MV-4-11 (cell line): Measurements from ENCODE around the gene COBL.

Source experiments
- DNase-seq: peaks from one replicate; lab custom pipeline; 2025; lab: John Stamatoyannopoulos, UW

COBL gene

DNA sequence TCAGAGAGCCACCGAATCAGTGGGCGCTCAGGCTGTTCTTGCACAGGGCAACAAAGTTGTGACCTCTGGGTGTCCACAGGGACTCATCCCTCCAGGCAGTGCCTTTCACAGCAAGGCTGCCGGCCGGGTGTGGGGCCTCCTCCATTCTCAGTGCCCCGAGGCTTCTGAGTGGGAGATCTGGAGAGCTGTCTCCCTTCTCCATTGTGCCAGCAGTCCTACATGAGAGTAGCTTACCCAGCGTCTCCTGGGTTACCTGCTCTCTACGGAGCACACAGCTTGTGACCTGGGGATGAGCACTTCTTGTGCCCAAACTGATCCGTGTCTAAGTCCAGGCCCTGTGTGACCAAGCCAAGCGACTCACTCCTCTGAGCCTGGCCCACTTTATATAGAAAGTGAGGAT lies 293.1 kb downstream of the COBL start:
- DNase-seq = no peak

DNA sequence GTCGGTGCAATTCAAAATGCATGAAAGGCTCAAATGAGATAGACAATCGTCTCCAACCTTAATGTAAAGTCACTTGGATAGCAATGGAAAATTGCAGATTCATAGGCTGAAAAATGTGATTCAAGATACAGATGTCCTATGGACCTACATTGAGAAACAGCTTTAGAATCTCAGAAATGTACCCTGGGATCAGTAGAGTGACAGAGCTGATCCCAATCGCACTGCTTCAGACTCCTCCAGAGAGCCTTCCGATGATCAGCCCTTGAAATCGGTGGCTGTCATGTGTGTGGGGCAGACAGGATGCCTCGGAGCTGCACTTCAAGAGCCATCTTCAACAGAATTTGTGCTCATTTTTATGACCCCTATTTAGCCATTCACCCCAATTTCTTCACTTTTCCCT lies 293.8 kb downstream of the COBL start:
- DNase-seq = no peak

DNA sequence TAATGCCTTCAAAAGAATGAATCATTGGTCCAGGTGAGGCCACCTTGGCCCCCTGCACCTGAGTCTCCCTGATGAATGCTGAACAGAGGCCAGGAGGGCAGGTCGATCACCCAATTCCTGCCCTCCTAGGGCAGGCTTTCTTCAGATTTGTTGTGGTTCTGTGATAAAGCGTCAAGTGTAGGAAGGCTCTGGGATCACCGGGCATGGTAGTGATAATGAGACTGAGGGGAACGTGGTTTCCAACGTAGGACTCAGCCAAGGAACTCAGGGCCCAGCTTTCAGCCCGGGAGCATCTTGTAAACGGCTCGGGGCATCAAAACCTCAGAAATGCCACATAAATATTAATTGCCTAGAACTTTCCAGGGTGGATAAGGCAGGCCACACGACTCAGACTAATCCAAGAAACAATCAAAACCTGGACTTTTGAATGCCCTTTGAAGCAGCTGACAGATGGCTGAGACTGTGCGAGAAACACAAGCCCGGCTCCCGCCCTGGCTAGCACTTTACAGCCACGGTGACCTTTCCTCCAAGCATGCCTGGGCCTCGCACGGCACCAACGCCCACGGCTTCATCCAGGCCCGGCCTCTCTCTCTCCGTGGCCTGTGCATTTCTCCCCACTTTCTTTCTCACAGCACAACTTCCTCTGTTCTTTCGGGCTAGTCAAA lies 294.6 kb downstream of the COBL start:
- DNase-seq = no peak

DNA sequence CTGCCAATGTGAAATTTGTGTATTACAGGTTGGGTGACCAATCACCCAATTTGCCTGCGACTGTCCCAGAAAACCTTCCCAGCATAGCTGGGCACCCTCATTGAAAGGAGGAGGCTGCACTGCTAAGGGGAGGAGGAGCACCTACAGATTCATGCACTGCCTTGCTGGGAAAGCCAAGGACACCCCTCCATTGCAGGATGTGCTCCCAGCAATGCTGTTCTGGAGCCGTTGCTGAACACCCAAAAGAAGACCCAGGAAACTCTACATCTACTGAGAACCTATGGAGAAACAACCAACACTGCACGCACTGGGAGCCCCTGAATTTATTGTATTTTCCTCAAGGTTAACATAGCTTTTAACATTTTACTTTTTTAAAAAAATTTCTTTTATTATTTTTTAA lies 295.7 kb downstream of the COBL start:
- DNase-seq = no peak

DNA sequence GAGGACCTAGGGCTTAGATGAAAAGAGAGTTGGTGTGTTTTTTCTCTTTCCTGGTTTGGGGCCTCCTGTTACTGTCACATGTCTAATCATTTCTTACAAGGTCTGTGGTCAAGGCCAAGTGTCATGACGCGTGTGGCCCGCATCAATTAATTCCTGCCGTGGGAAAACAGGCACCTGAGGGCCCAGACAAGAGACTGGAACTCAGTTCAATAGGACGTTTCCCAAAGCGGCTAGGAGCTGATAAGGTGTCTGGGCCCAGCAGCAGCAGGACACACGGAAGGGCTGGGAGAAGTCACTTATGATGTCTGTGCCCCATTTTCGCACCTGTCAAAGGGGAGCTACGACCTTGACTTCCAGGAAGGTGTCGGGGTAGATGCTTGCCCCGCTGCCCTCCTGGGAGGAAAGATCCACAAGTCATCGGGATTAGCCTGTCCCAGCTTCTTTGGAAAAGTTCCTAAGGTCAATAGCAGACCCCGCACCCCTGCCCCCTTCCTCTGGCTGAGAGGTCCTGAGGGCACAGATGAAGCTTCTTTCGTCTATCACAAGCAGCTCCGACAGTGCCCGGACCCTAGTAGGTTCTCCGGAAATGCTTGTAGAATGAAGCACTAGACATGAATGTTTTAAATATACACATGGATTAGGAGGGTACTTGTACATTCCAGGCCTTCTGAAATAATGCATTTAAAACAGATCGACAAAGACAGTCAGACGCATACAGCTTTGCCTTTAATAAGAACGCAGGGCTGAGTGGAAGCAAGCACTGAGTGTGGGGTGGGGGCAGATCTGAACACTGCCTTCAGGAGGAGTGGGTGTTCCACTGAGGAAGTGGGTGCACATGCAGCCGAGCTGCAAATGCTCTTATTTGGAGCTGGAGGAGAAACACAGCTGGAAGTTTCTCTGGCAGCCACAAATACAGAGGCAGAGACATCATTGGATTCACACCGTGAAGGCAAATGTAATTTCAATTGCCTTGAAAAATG lies 296.4 kb downstream of the COBL start:
- DNase-seq = no peak

DNA sequence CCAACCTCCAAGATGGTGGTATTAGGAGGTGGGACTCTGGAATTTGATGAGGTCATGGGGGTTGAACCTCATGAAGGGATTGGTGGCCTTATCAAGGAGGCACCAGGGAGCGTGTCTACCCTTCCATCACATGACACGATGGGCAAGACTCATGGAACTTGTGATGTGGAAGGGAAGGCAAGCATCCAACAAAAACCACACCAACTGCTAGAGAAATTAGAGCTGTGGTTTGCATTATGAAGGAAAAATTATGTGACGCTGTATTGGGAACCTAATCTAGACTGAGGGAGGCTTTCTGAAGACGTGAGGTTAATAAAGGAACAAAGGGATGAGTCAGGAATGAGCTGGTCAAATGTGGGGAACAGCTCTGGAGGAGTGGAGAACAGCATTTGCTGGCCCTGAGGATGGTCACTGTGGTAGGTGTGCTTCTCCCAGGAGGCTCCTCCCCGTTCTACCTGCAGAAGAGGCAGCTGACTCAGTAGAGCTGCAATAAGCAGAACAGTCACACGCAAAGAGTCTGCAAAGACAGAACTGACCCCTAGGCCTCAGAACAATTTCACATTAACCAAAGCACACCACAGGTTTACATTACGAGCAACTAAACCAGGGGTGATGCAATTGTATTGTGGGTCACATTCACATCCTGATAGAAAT lies 297.3 kb downstream of the COBL start:
- DNase-seq = no peak

DNA sequence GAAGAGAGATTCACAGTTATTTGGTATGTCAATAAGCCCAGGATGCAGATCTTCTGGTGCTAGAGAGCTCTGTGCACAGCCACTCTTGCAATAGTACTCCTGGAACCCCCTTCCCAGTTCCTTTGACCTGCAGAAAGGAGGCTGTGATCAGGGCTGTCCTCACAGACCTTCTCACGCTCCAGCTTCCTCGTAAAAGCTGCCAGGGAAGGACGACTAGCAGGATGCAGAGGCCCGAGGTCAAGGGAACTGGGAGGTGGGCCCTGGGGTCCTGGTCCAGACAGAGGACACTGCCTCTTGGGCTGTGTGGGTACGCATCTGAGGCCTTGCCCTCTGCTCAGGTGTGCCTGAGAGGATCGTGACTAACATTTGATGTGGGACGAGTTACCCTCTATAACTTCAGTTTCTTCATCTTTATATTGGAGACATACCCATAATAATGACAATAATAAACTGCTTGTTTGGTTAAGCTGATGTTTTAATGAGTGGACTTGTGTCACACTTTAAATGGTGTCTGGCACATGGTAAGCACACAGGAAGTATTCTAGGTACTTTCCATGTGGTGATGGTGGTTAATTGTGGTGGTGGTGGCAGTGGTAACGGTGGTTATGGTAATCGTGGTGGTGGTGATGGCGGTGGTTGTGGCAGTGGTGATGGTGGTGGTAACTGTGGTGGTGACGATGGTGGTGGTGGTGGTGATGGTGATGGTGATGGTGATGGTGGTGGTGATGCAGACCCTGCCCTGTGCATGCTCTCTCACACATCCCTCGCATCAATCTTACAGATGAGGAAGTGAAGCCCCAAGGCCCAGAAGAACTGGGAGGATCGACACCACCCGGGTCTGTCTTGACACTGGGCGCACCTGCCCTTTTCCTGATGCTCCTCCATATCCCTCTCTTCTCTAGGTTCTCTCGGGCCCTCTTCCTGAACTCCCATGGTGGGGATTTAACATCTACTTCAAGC lies 298.8 kb downstream of the COBL start:
- DNase-seq = no peak

DNA sequence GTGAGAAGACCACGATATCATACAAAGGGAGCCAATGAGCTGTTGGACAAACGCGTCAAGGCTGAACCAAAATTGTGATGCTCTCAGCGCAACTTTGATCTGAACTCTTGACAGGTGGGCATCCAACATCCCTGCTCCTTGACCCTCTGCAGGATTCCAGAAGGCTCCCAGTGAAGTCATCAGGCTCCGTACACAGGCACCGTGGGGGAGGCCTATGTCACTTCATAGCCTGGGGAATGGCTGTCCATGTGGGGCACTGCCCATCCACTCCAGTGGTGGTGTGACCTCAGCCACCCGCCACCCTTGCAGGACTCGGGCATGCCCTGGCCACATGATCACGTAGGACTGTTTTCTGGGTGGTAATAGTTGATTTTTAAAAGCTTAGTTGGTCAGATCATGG lies 300.1 kb downstream of the COBL start:
- DNase-seq = no peak

DNA sequence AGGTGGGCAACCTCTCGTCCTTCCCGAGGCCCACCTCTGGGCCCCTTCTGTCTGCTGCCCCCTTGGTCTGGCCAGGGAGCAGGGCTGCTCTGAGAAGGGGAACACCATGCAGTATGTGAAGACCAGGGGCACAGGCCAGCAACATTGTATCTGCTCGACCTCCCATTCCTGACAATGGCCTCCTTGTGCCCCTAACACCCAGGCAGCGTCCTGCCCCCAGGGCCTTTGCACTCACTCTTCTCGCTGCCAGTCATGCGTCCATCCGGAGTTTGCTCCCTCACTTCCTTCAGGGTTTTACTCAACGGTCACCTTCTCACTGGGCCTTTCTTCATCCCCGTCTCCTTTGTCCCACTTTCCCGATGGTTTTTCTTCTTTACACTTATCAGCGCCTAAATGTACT lies 301.0 kb downstream of the COBL start:
- DNase-seq = no peak

DNA sequence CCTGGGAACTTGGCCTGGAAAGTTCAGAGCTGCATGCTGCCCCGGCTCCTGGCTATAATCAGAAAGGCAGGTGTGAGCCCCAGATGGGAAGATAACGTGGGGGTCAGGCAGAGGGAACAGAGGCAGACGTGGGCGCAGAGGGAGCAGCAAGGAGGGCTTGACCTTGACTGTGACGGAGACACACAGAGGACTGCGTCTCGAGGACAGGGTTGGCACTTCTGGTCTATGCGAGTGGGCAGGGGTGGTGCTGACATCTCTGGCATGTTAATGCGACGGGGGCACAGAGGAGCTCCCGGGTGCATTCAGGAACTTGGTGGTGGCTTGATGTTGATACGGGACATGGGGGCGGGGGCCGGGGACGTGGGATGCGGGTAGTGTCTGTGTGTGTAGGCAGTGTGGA lies 301.8 kb downstream of the COBL start:
- no peak for DNase-seq

DNA sequence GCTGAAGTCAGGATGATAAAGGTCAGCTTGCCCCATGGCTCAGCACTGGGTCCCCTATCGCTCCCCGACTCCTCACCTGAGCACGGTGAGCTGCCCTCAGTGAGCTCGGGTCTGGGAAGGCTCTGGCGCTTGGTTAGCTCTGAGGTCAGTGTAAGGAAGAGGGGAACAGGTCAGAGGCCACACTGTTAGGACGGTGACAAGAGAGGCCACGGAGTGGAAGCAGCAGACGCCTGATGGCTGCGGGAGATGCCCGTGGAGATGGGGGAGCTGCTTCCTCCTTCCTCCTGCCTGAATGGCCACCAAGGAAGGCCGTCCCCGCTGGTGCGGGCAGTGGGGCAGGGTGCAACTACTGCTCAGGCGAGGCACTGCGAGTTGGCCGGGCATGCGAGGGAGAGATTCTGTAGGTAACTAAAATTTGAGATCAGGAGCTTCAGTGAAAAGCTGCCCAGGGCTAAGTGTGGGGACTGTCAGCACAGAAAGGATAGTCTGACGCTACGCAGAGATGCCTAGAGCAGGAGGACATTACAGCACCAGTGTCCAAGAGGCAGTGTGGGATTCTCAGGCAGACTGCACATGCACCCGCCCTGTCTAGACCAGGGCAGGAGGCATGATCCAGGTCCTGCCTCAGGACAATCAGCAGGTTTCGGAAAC lies 302.6 kb downstream of the COBL start:
- DNase-seq = no peak

DNA sequence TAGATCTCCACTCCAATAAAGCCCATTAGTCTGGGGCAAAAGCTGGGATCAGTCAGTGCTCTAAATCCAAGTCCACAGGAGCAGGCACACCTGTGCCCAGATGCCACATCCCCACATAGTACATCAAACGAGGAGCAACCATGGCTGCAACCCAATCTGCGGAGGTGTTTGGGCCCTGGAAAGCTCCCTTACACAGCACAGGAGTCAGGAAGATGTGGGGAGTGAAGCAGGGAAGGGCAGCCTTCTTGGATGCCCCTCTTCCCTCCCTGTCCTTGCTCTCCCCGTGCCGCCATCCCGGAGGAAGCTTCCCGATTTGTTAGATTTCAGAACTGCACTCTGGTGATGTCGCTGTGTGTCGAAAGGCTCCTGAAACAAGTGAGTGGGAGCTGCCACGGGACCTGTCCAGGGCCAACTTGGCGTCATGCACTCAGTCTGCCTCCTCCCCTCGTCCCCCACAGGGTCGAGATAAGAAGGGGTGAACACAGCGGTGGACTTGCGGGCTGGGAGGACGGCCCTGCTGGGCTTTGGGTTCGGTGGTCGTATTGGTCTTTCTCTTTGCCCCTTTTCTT lies 303.3 kb downstream of the COBL start:
- DNase-seq = no peak

DNA sequence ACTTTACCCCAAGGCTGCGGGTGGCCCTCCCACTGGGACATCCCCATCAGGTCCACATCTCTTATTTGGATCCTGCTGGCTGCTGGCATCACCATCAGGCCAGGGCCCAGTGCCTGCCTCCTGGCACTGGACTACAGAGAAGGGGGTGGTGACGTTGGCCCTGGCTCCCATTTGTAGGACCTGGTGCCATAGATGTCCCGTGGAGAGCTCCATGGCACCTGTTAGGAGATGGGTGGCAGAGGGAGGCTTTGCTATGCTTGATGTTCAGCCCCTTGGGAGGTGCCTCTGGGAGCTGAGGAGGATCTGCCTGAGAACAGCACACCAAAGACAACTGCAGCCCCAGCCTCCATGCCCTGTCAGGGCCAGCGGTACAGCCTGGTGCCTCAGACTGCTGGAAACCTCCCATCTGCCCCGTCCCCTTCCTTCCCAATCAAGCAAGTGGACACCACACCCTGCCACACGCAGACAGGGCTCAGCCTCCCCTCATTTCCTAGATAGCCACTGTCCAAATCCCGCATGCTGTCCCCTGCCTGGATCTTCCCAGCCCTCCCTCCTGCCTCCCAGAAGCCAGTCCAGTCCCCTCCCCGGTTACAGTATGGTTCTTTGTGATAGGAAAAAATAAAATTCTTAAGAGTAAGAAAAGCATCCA lies 303.9 kb downstream of the COBL start:
- no peak for DNase-seq

DNA sequence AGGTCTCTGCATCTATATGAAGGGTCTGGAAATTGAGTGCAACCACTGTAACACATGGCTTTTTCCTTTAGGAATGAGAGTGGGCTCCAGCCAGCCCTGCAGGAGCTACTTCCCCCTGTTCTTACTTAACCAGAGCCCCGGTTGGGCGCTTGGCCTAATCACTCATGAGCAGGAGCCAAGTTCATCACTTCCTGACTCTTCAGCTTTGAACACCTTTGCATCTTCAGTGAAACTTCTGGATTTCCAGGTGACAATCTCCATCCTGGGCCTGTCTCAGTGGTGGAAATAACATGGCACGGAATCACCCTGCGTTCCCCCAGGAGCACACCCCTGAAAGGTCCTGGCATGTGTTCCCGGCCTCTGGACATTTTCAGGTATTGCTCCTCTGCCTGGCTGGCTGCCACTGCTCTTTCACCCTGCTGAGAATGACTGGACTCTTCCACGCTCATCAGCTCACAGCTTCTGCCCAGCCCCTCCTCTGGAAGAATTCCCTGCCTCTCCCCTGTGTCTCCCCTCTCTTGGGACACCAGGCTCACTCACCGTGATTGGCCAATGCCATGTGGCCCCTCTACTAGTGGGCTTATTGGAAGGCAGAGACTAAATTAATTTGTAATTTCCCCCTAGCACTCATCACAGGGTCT lies 304.8 kb downstream of the COBL start:
- DNase-seq = no peak

DNA sequence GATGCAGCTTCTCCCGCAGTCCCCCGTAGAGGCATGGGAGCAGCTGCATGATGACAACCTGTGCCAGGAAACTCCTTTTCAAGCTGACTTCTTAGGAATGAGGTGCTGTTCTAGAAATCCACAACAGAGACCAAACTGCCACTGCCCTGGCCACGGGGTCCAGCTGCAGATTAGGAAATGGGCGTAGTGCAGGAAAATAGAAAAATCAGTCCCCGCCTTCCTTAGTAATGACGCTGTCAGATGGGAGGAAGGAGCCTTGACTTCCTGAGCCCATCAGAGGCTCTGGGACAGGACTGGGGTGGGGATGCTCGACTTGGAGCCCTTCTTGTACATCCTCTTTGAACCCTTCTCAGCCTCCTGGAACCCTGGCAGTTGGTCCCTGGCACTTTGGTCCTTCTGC lies 306.1 kb downstream of the COBL start:
- no peak for DNase-seq

DNA sequence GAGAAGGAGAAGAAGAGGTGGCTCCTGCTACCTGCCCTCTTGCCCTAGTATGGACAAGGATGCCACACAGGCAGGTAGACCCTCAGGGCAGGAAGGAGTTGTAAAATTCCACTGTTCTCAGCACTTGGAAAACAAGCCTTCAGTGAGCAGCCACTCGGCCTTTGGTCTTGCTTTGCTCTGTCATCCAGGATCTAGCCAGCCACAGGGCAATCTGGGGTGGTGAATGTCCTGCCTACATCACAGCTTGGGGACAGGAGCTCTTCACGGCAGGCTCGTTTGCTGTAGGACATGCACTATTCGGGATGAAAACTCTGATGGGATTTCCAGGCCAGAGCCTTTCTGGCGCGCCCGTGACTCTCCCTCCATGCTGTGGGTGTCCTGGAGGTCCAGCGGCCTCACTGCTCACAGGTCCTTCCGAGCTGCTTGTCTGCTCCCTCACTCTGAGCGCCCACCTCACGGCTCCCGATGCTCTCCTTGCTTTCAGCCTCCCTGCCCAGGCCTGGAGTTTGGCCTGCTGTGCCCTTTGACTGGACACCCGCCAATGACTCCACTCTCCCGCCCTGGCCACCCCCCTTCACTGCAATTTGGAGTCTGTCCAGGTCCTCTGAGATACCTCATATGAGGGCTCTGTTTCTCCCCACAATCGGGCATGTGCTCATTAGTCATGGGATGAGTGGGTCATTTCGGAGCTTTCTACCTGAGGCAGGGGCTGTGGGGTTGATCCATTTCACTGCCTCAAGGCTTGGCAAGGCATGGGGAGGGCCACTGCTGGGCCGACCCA lies 306.7 kb downstream of the COBL start:
- no peak for DNase-seq

DNA sequence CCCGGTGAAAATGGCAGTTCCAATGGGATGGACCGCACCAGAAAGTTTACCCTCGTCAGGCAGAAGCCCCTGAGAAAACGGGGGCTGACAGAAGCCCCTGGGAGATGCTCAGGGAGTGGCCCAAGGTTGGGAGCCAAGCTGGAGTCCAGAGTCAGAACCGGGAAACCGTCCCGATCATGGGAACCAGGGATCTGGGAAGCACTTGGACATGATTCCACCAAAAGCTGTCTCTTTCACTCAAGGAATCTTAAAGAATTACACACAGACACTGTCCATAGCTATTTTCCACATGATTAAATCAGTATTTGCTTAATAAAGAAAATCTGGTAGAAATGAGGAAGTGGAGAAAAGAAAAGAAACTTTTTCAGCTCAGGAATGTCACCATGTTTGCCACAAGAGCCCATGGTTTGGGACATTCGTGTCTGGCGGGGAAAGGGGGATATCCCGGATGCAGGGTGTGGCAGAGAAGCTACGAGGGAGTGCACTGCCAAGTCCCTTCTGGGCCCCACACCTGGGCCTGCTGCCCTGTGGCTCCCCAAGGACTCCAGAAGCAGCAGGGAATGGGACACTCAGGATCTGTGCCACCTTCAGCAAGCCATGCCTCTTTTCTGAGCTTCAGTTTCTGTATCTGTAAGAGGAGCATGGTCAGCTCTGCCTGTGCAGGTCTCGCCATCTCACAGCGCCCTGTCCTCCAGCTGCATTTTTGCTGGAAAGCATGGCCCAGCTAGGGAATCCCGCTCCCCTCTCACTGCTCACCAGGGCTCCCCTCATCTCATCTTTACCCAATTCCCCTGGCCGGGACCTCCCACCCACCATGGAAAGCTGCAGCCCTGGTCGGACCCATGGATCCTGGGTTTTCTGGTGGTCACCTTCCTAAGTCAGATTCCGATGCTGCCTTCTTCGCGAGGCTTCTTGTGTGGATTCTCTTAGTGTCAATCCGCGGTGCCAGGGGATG lies 308.8 kb downstream of the COBL start:
- DNase-seq = no peak
